PC-3 (cell line): ENCODE results near the gene DDX5. TPM values are rescaled to one million over a fixed set of nuclear protein-coding genes. Genes with fewer than 3 reads are reported as not detected.
A peak's percentile ranks its signal among the peaks of the same experiment; 100 is the strongest.

Experiments
- ATAC-seq: fragments of 200-7000 bp; cut with Tn5 transposase; 2 replicates; pipeline ENCODE4 v1.9.1; 2020; ENCODE audit warnings: mild to moderate bottlenecking, moderate library complexity
- BruUV-seq: library from RNA; stranded (reverse); fragments of 400-500 nt; replicated peaks from 2 replicates; lab custom pipeline; 2021; lab: Mats Ljungman, UMichigan
- CTCF ChIA-PET: fragments of 300-600 bp; sonication (Branson Sonifier 250); formaldehyde crosslinking; loops from one replicate; lab custom pipeline; 2022; ENCODE audit warnings: antibody characterized with exemption; lab: Charles Lee
- POLR2A ChIA-PET: fragments of 300-600 bp; sonication (Branson Sonifier 250); formaldehyde crosslinking; loops from one replicate; lab custom pipeline; 2022; ENCODE audit warnings: antibody characterized with exemption; ENCODE audit not compliant: unreplicated experiment; lab: Charles Lee
- DNase-seq: peaks from one replicate; pipeline ENCODE4 v3.0.0-alpha.2; 2015
- H2AFZ ChIP-seq: fragments of 300-600 bp; sonication (generic); 2 replicates; pipeline ENCODE4 v1.6.0; 2016; ENCODE audit warnings: antibody characterized with exemption, low read length
- H3F3A ChIP-seq: fragments of 300-600 bp; sonication (generic); one replicate; pipeline ENCODE4 v1.6.0; 2017; ENCODE audit warnings: antibody characterized with exemption, low read length, control low read depth, mild to moderate bottlenecking; ENCODE audit not compliant: unreplicated experiment
- H3K27ac ChIP-seq: fragments of 300-600 bp; sonication (generic); 2 replicates; pipeline ENCODE4 v1.5.1; 2016; ENCODE audit warnings: mild to moderate bottlenecking, low read length
- H3K27me3 ChIP-seq: fragments of 300-600 bp; sonication (generic); 2 replicates; pipeline ENCODE4 v1.6.1; 2016; ENCODE audit warnings: low read length, mixed read lengths
- H3K36me3 ChIP-seq: fragments of 300-600 bp; sonication (generic); 2 replicates; pipeline ENCODE4 v1.6.1; 2016; ENCODE audit warnings: low read depth, mixed run types, low read length, mixed read lengths
- H3K4me1 ChIP-seq: fragments of 300-600 bp; sonication (generic); 2 replicates; pipeline ENCODE4 v1.5.1; 2016; ENCODE audit warnings: low read length; ENCODE audit not compliant: insufficient read depth
- H3K4me2 ChIP-seq: fragments of 300-600 bp; sonication (generic); 2 replicates; pipeline ENCODE4 v1.6.0; 2016; ENCODE audit warnings: low read length
- H3K4me3 ChIP-seq: fragments of 300-600 bp; sonication (generic); 2 replicates; pipeline ENCODE4 v1.5.1; 2016; ENCODE audit warnings: mild to moderate bottlenecking, low read length, mixed read lengths
- H3K79me2 ChIP-seq: fragments of 300-600 bp; sonication (generic); 2 replicates; pipeline ENCODE4 v1.6.1; 2017; ENCODE audit warnings: low read length, mixed read lengths
- H3K9ac ChIP-seq: fragments of 300-600 bp; sonication (generic); 2 replicates; pipeline ENCODE4 v1.6.0; 2016; ENCODE audit warnings: mild to moderate bottlenecking, low read length
- H3K9me2 ChIP-seq: fragments of 300-600 bp; sonication (generic); replicated peaks from 2 replicates; pipeline ENCODE4 v1.6.1; 2016; ENCODE audit warnings: mixed run types, low read length, mixed read lengths
- H3K9me3 ChIP-seq: fragments of 300-600 bp; sonication (generic); 2 replicates; pipeline ENCODE4 v1.6.1; 2016; ENCODE audit warnings: low read length, mixed read lengths
- H4K20me1 ChIP-seq: fragments of 300-600 bp; sonication (generic); 2 replicates; pipeline ENCODE4 v1.6.1; 2016; ENCODE audit warnings: low read length, mixed read lengths
- EZH2 ChIP-seq: fragments of 300-600 bp; sonication (generic); IDR thresholded peaks from one replicate; pipeline ENCODE4 v1.6.1; 2017; ENCODE audit warnings: antibody characterized with exemption, mild to moderate bottlenecking, low read length; ENCODE audit not compliant: unreplicated experiment
- EZH2phosphoT487 ChIP-seq: fragments of 300-600 bp; sonication (generic); IDR thresholded peaks from 2 replicates; pipeline ENCODE4 v1.6.1; 2018; ENCODE audit warnings: mild to moderate bottlenecking, antibody characterized with exemption, low read length, borderline replicate concordance
- intact Hi-C: fragments of 100-400 bp; cut with micrococcal nuclease; formaldehyde crosslinking; loops from 2 replicates; pipeline ENCODE4 v1.9.0; 2023
- total RNA-seq: library from RNA; depleted of rRNA; stranded (reverse); fragments of >200 nt; gene quantifications from 2 replicates; pipeline ENCODE4 v1.2.3, GENCODE V29; 2014
- TF ChIP-seq, protein P1 (sequence below): fragments of 300-600 bp; sonication (generic); conservative IDR thresholded peaks from 2 replicates; pipeline ENCODE4 v1.5.1; 2017; ENCODE audit warnings: antibody characterized with exemption, low read depth, mild to moderate bottlenecking, low read length

DDX5 gene
- total RNA-seq, 1 experiment from 2014 or later, result 450 TPM

GRCh38 chr17:64457156-64457555 is 48.9 kb downstream of the DDX5 start:
- Histone ChIP-seq H3K4me2 (no peak overlapping the region), H3K4me3 (no peak overlapping the region), H3K36me3 (no peaks in the 10 kb centered on the region), H2AFZ (no peak overlapping the region), H3F3A (no peaks in the 10 kb centered on the region), H3K9me3 (no peaks in the 10 kb centered on the region), H3K9ac (no peak overlapping the region), H3K79me2 (no peaks in the 10 kb centered on the region), H4K20me1 (no peaks in the 10 kb centered on the region), H3K27me3 (no peaks in the 10 kb centered on the region), H3K27ac (no peak overlapping the region), H3K9me2 (no peaks in the 10 kb centered on the region), H3K4me1 (peaks cover 13% of the 10 kb centered on the region)
- ChIA-PET POLR2A (no interaction called here), CTCF (no interaction called here)
- ATAC-seq (no peak), DNase-seq (no peak)
- BruUV-seq, result no TSS peak
- intact Hi-C loops, result no loop called here
- TF ChIP-seq, protein P1, sequence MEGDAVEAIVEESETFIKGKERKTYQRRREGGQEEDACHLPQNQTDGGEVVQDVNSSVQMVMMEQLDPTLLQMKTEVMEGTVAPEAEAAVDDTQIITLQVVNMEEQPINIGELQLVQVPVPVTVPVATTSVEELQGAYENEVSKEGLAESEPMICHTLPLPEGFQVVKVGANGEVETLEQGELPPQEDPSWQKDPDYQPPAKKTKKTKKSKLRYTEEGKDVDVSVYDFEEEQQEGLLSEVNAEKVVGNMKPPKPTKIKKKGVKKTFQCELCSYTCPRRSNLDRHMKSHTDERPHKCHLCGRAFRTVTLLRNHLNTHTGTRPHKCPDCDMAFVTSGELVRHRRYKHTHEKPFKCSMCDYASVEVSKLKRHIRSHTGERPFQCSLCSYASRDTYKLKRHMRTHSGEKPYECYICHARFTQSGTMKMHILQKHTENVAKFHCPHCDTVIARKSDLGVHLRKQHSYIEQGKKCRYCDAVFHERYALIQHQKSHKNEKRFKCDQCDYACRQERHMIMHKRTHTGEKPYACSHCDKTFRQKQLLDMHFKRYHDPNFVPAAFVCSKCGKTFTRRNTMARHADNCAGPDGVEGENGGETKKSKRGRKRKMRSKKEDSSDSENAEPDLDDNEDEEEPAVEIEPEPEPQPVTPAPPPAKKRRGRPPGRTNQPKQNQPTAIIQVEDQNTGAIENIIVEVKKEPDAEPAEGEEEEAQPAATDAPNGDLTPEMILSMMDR, result no peak
- TF ChIP-seq EZH2phosphoT487 (no peak), EZH2 (no peak)

DNA sequence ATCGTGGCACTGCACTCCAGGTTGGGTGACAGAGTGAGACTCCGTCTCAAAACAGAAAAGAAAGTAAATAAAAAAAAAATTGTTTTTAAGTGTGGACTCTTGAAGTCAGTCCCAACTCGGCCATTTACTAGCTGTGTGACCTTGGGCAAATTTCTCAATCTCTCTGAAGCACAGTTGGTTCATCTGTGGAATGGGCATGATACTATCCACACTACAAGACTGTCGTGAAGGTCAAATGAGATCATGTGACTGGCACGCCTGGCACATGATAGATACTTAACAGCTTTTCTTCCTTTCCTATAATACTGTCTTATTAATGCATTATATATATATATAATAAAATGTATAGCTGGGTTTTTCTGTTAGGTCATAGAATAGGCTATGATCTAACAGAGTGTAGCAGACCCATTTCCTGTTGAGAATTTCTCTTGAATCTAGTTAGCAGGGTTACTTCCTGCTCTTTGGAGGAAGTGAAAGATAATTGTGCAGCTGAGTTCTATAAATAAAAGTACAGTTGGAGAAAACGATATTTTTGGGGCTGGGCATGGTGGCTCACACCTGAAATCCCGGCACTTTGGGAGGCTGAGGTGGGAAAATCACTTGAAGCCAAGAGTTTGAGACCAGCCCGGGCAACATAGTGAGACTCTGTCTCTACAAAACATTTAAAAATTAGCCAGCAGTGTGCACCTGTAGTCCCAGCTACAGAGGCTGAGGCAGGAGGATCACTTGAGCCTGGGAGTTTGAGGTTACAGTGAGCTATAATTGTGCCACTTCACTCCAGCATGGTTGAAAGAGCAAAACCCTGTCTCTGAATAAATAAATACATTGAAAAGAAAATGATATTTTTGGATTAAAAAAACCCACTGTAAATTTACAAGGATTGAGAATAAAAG is 49.9 kb downstream of the DDX5 start:
- ChIA-PET CTCF (interaction anchor here (0.6 to 0.7 kb wide), 2 partner anchors 36 to 38 kb away, joined by 3 to 8 read pairs; no protein-coding TSS in a partner anchor), POLR2A (no interaction called here)
- BruUV-seq, result no TSS peak
- Histone ChIP-seq H3K4me3 (no peak overlapping the region), H2AFZ (0 out of 2 replicates have a peak overlapping the region, but pooled peaks have one; percentile 20), H3F3A (no peaks in the 10 kb centered on the region), H3K27ac (no peak overlapping the region), H3K79me2 (no peaks in the 10 kb centered on the region), H3K36me3 (no peaks in the 10 kb centered on the region), H4K20me1 (no peaks in the 10 kb centered on the region), H3K9ac (no peak overlapping the region), H3K4me2 (no peak overlapping the region), H3K27me3 (no peaks in the 10 kb centered on the region), H3K4me1 (peaks cover 13% of the 10 kb centered on the region), H3K9me3 (no peaks in the 10 kb centered on the region), H3K9me2 (no peaks in the 10 kb centered on the region)
- intact Hi-C loops, result no loop called here
- DNase-seq (no peak), ATAC-seq (no peak)
- TF ChIP-seq EZH2phosphoT487, result no peak
- TF ChIP-seq EZH2, result no peak
- TF ChIP-seq, protein P1, result no peak

GRCh38 chr17:64449545-64449944 is 56.5 kb downstream of the DDX5 start:
- Histone ChIP-seq H3K4me3 (peak overlapping the region; percentile 10), H3K9me3 (no peaks in the 10 kb centered on the region), H3K4me1 (peaks cover 16% of the 10 kb centered on the region), H3K36me3 (no peaks in the 10 kb centered on the region), H3K27me3 (no peaks in the 10 kb centered on the region), H3K9me2 (no peaks in the 10 kb centered on the region), H3K27ac (peak overlapping the region; percentile 53), H3K79me2 (no peaks in the 10 kb centered on the region), H3F3A (no peaks in the 10 kb centered on the region), H3K9ac (no peak overlapping the region), H4K20me1 (no peaks in the 10 kb centered on the region), H3K4me2 (peak overlapping the region; percentile 56), H2AFZ (peak overlapping the region; percentile 47)
- TF ChIP-seq EZH2, result no peak
- no peak for TF ChIP-seq EZH2phosphoT487
- TF ChIP-seq, protein P1, result no peak
- ChIA-PET CTCF (no interaction called here), POLR2A (no interaction called here)
- no peak for DNase-seq
- no peak for ATAC-seq
- intact Hi-C loops, result no loop called here
- BruUV-seq, result no TSS peak
